ENCODE results near the gene CEP112. TPM values are rescaled to one million over a fixed set of nuclear protein-coding genes. Genes with fewer than 3 reads are reported as not detected.

Gene CEP112
- total and polyA plus RNA-seq, 9 of the 15 experiments (the other 6 are each of a cell fraction or from before 2014, with no cell fraction given), result 0.84 TPM; not detected in 8

DNA sequence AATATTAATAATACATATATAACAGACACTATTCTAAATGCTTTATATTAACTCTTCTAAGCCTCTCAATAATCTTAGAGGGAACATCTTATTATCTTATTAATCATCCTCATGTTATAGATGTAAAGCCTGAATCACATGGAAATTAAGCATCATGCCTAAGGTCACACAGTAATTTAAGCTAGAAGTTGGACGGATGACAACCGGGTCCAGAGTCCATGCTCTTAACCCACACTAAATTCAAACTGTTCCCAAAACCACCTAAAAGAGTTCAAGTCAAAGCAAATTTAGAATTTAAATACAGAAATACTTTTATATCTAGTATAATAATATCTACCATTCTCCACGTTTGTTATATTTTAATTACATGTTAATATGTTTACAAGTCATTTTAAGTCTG lies 193.3 kb downstream of the CEP112 start (continued):
- TF ChIP-seq, protein P1, sequence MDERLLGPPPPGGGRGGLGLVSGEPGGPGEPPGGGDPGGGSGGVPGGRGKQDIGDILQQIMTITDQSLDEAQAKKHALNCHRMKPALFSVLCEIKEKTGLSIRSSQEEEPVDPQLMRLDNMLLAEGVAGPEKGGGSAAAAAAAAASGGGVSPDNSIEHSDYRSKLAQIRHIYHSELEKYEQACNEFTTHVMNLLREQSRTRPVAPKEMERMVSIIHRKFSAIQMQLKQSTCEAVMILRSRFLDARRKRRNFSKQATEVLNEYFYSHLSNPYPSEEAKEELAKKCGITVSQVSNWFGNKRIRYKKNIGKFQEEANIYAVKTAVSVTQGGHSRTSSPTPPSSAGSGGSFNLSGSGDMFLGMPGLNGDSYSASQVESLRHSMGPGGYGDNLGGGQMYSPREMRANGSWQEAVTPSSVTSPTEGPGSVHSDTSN (CRISPR knock-in tag; IDR thresholded peaks at IDR 0.05; ENCODE audit: low read depth), result no peak
- TF ChIP-seq, protein P1 (tag; conservative IDR thresholded peaks at IDR 0.05; ENCODE audit: low read depth), result no peak
- no peak for TF ChIP-seq POLR2AphosphoS5 (IDR thresholded peaks at IDR 0.05; ENCODE audit: control insufficient read depth, insufficient read depth, low read depth, low read length)

DNA sequence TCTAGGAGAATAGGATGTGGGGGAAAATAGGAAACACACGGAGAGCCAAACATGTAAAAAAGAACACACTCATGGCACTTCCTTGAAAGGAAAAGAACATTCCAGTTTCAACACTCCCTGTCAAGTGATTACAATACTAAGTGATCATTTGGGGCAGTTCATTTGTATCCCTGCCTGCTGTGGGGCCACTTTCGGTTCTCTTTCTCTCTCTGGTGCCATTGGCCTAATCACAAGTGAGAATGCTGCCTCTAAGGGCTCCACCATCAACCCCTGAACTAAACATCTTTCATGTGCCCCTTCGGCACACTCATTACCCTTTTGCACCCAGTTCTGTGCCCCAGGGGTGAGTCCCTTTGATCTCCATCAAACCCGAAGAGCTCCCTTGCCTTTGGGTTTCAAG lies 197.3 kb downstream of the CEP112 start:
- intact Hi-C loops (cut with micrococcal nuclease) (no loop called here), in situ Hi-C loops (cut with MboI) (no loop called here)
- Histone ChIP-seq H3K4me1 (replicated peaks in 1 of 2; ENCODE audit: control insufficient read depth in 2 of 2, insufficient read depth in 2 of 2, low read length in 2 of 2) (no peaks in the 10 kb centered on the region), H3K9ac (ENCODE audit: insufficient read depth in 1 of 2, low read depth in 2 of 2, low read length in 2 of 2) (no peak overlapping the region), H3K27me3 (ENCODE audit: control insufficient read depth in 2 of 2, insufficient read depth in 2 of 2, low read length in 2 of 2) (no peaks in the 10 kb centered on the region), H3K4me2 (ENCODE audit: insufficient read depth, low read length) (no peak overlapping the region), H3K27ac (ENCODE audit: extremely low read depth, low read depth, low read length) (no peak overlapping the region), H3K9me3 (replicated peaks; ENCODE audit: control insufficient read depth, insufficient read depth, low read depth, low read length) (no peaks in the 10 kb centered on the region), H3K9me1 (ENCODE audit: control insufficient read depth, insufficient read depth, low read length) (no peaks in the 10 kb centered on the region), H3K36me3 (ENCODE audit: control insufficient read depth, insufficient read depth, low read length) (no peaks in the 10 kb centered on the region), H3K4me3 (no peak overlapping the region), H3K79me2 (ENCODE audit: control insufficient read depth, insufficient read depth, low read length) (no peaks in the 10 kb centered on the region), H4K20me1 (replicated peaks; ENCODE audit: control insufficient read depth, insufficient read depth, low read length) (no peaks in the 10 kb centered on the region), H2AFZ (ENCODE audit: low read depth, low read length) (no peak overlapping the region)
- TF ChIP-seq L3MBTL2 (IDR thresholded peaks at IDR 0.05) (no peak), CHCHD3 (CRISPR knock-in tag; IDR thresholded peaks at IDR 0.05) (no peak), HNRNPLL (IDR thresholded peaks at IDR 0.05; ENCODE audit: low read depth, low read length, poor library complexity, severe bottlenecking) (no peak), HDGF (IDR thresholded peaks at IDR 0.05) (no peak), RBM22 (IDR thresholded peaks at IDR 0.05; ENCODE audit: low read depth, low read length, poor library complexity, severe bottlenecking) (no peak), DPF2 (IDR thresholded peaks at IDR 0.05) (no peak), GABPB2 (CRISPR knock-in tag; conservative IDR thresholded peaks at IDR 0.05) (no peak)
- TF ChIP-seq, protein P2, sequence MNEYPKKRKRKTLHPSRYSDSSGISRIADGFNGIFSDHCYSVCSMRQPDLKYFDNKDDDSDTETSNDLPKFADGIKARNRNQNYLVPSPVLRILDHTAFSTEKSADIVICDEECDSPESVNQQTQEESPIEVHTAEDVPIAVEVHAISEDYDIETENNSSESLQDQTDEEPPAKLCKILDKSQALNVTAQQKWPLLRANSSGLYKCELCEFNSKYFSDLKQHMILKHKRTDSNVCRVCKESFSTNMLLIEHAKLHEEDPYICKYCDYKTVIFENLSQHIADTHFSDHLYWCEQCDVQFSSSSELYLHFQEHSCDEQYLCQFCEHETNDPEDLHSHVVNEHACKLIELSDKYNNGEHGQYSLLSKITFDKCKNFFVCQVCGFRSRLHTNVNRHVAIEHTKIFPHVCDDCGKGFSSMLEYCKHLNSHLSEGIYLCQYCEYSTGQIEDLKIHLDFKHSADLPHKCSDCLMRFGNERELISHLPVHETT (CRISPR knock-in tag; conservative IDR thresholded peaks at IDR 0.05 in 1 of 2, IDR thresholded peaks at IDR 0.05 in 1 of 2), result no peak
- DNase-seq (ENCODE audit: extremely low read depth in 1 of 4, low spot score in 3 of 4) (no peak), ATAC-seq (no peak), FAIRE-seq (no peak)
- WGBS (ENCODE audit: insufficient coverage, low coverage, missing lambda C conversion rate), result 2% methylated on average over 4 of the region's 4 CpGs
- CTCF ChIA-PET (ENCODE audit: low intra/inter-chr PET ratio), result no interaction called here
- no TSS peak for BruUV-seq (replicated peaks)
- POLR2A ChIA-PET, result no interaction called here
